ENCODE measurements around the gene UBAC1. TPM values are rescaled to one million over a fixed set of nuclear protein-coding genes. Genes with fewer than 3 reads are reported as not detected.

Gene UBAC1
- total RNA-seq, 1 experiment from 2014 or later: 58.2 TPM

DNA sequence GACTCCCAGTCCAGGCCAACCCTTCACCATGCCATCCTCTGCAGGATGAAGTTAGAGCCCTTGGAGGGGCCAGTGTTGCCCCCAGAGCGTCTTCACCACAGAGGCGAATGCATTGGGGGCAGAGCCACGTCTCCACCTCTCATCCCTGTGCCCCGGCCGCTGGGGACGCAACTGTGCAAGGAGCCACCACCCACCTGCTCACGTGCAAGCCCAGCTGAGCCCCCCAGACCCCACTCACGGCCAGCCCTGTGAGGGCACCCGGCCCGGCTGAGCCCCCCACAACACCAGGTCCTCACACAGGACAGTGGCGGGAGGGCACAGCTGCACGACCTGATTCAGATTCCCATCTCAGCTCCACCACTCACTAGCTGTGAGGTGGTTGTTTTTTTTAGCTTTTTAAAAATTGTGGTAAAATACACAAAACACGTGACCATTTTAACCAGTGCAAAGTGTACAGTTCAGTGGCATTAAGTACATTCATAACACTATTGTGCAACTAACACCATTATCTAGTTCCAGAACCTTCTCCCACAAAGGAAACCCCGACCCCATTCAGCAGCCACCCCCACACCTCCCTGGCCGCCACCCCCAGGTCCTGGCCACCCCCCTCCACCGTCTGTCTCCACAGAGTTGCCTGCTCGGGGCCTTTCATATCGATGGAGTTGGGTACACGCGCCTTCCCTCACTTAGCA, 33.5 kb upstream of the UBAC1 start:
- Histone ChIP-seq H3K4me3 (ENCODE audit: low read depth, low read length, poor library complexity, severe bottlenecking) (no peak overlapping the region), H3K4me1 (ENCODE audit: insufficient read depth, low read length, poor library complexity, severe bottlenecking) (peaks cover 26% of the 10 kb centered on the region), H3K27me3 (replicated peaks; ENCODE audit: insufficient read depth, low read depth, low read length, poor library complexity) (no peaks in the 10 kb centered on the region), H3K36me3 (ENCODE audit: insufficient read depth, low read length, poor library complexity, severe bottlenecking) (no peaks in the 10 kb centered on the region), H3K27ac (ENCODE audit: low read depth, low read length, poor library complexity, severe bottlenecking) (no peak overlapping the region), H3K9me3 (ENCODE audit: low read depth, low read length, poor library complexity, severe bottlenecking) (no peaks in the 10 kb centered on the region)
- BruUV-seq (replicated peaks): no TSS peak
- ChIA-PET CTCF (no interaction called here), POLR2A (ENCODE audit: low non-redundant PET) (interaction anchor here (0.6 kb wide), 1 partner anchor 14 kb away, joined by 3 read pairs; no protein-coding TSS in a partner anchor)
- intact Hi-C loops (cut with micrococcal nuclease; ENCODE audit: unreplicated experiment): no loop called here
- no peak for TF ChIP-seq EZH2 (IDR thresholded peaks at IDR 0.05; ENCODE audit: borderline replicate concordance, low read depth, low read length, poor library complexity, severe bottlenecking)
- TF ChIP-seq, protein P1, sequence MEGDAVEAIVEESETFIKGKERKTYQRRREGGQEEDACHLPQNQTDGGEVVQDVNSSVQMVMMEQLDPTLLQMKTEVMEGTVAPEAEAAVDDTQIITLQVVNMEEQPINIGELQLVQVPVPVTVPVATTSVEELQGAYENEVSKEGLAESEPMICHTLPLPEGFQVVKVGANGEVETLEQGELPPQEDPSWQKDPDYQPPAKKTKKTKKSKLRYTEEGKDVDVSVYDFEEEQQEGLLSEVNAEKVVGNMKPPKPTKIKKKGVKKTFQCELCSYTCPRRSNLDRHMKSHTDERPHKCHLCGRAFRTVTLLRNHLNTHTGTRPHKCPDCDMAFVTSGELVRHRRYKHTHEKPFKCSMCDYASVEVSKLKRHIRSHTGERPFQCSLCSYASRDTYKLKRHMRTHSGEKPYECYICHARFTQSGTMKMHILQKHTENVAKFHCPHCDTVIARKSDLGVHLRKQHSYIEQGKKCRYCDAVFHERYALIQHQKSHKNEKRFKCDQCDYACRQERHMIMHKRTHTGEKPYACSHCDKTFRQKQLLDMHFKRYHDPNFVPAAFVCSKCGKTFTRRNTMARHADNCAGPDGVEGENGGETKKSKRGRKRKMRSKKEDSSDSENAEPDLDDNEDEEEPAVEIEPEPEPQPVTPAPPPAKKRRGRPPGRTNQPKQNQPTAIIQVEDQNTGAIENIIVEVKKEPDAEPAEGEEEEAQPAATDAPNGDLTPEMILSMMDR (conservative IDR thresholded peaks at IDR 0.05; ENCODE audit: low read depth, low read length): no peak
- no peak for DNase-seq (ENCODE audit: low spot score)

- Histone ChIP-seq H3K27me3 (replicated peaks; ENCODE audit: insufficient read depth, low read depth, low read length, poor library complexity) (no peaks in the 10 kb centered on the region), H3K9me3 (ENCODE audit: low read depth, low read length, poor library complexity, severe bottlenecking) (no peaks in the 10 kb centered on the region), H3K4me1 (ENCODE audit: insufficient read depth, low read length, poor library complexity, severe bottlenecking) (peaks cover 34% of the 10 kb centered on the region), H3K36me3 (ENCODE audit: insufficient read depth, low read length, poor library complexity, severe bottlenecking) (no peaks in the 10 kb centered on the region), H3K4me3 (ENCODE audit: low read depth, low read length, poor library complexity, severe bottlenecking) (no peak overlapping the region), H3K27ac (ENCODE audit: low read depth, low read length, poor library complexity, severe bottlenecking) (no peak overlapping the region)
- TF ChIP-seq, protein P1 (conservative IDR thresholded peaks at IDR 0.05; ENCODE audit: low read depth, low read length): no peak
- TF ChIP-seq EZH2 (IDR thresholded peaks at IDR 0.05; ENCODE audit: borderline replicate concordance, low read depth, low read length, poor library complexity, severe bottlenecking): no peak
- ChIA-PET POLR2A (ENCODE audit: low non-redundant PET) (interaction anchor here (0.6 kb wide), 1 partner anchor 13 kb away, joined by 3 read pairs; no protein-coding TSS in a partner anchor), CTCF (interaction anchor here (0.5 kb wide), 1 partner anchor 233 kb away, joined by 4 read pairs; no protein-coding TSS in a partner anchor)
- no peak for DNase-seq (ENCODE audit: low spot score)
- intact Hi-C loops (cut with micrococcal nuclease; ENCODE audit: unreplicated experiment): no loop called here
- no TSS peak for BruUV-seq (replicated peaks)
Observed at GRCh38 chr9:135993765-135994500, 32.8 kb upstream of the UBAC1 start.

DNA sequence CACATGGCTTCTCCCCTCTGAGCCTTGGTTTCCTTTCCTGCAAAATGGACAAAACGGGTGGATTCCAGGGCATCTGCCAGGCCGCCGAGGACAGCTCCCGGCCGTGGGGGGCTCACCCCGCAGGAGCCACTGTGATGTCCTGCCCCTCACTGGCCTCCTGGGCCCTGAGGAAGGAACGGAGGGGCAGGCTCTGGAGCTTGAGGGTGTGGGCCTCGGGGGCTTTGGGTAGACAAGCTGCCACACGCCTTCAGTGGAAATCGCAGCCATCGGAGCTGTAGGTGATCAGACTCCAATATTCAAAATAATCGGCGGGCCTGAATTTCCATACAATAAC, 32.2 kb upstream of the UBAC1 start:
- Histone ChIP-seq H3K36me3 (ENCODE audit: insufficient read depth, low read length, poor library complexity, severe bottlenecking) (no peaks in the 10 kb centered on the region), H3K9me3 (ENCODE audit: low read depth, low read length, poor library complexity, severe bottlenecking) (no peaks in the 10 kb centered on the region), H3K4me1 (ENCODE audit: insufficient read depth, low read length, poor library complexity, severe bottlenecking) (peaks cover 39% of the 10 kb centered on the region), H3K4me3 (ENCODE audit: low read depth, low read length, poor library complexity, severe bottlenecking) (no peak overlapping the region), H3K27ac (ENCODE audit: low read depth, low read length, poor library complexity, severe bottlenecking) (peak overlapping the region; percentile 35), H3K27me3 (replicated peaks; ENCODE audit: insufficient read depth, low read depth, low read length, poor library complexity) (no peaks in the 10 kb centered on the region)
- intact Hi-C loops (cut with micrococcal nuclease; ENCODE audit: unreplicated experiment): no loop called here
- ChIA-PET POLR2A (ENCODE audit: low non-redundant PET) (no interaction called here), CTCF (interaction anchor here (0.5 kb wide), 1 partner anchor 233 kb away, joined by 4 read pairs; no protein-coding TSS in a partner anchor)
- BruUV-seq (replicated peaks): no TSS peak
- no peak for DNase-seq (ENCODE audit: low spot score)
- TF ChIP-seq EZH2 (IDR thresholded peaks at IDR 0.05; ENCODE audit: borderline replicate concordance, low read depth, low read length, poor library complexity, severe bottlenecking): no peak
- TF ChIP-seq, protein P1 (conservative IDR thresholded peaks at IDR 0.05; ENCODE audit: low read depth, low read length): no peak
